ENCODE results near the gene ZNF646.
"Not testable (repeated sequence)": the region's sequence is repeated elsewhere in the genome, so short reads cannot be mapped to it uniquely, and the experiment has no call there.

DNA sequence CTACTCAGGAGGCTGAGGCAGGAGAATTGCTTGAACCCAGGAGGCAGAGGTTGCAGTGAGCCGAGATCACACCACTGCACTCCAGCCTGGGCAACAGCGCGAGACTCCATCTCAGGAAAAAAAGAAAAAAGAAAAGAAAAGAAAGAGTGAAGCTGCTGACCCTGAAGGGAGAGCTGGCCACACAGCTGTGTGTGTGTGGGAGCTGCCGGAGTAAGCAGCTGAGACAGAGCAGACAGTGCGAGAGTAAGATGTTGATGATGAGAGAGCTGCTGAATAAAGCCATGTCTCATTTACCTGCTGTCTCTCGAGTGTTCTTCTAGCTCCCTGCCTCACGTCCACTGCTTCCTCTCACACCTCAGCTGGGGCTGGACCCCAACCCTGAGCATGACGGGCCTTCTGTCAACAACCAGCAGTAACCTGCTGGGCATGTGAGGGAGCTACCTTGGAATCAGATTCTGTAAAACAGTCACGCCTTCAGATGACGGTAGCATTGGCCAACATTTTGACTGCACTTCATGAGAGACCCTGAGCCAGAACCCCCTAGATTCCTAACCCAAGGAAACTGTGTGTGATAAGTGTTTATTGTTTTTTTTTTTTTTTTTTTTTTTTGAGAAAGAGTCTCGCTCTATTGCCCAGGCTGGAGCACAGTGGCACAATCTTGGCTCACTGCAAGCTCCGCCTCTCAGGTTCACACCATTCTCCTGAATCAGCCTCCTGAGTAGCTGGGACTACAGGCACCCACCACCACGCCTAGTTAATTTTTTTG lies 26.8 kb downstream of the ZNF646 start:
- TF ChIP-seq POLR2A, CTCF (IDR thresholded peaks at IDR 0.05): not testable (repeated sequence)

Data from transverse colon (tissue), 3 donors.